HFF-Myc (cell line): ENCODE results near the gene MIGA1.
"Not testable (repeated sequence)": the region's sequence is repeated elsewhere in the genome, so short reads cannot be mapped to it uniquely, and the experiment has no call there.

Experiments
- DNase-seq: peaks from one replicate; pipeline ENCODE4 v3.0.0-alpha.2; 2011; ENCODE audit warnings: low read depth; ENCODE audit errors: extremely low read depth
- H3K4me3 ChIP-seq: replicated peaks from 2 replicates; pipeline ENCODE4 v1.5.1; 2011; ENCODE audit warnings: low read depth, mild to moderate bottlenecking, control low read depth, low read length
- CTCF ChIP-seq: IDR thresholded peaks from 2 replicates; pipeline ENCODE4 v1.5.1; 2012; ENCODE audit warnings: mild to moderate bottlenecking, low read depth, low read length, control low read depth; ENCODE audit errors: missing control alignments

Gene MIGA1

GRCh38 chr1:77802026-77802425 lies 22.6 kb downstream of the MIGA1 start:
- no peak for TF ChIP-seq CTCF
- no peak overlapping the region for H3K4me3 ChIP-seq
- no peak for DNase-seq

- no peak overlapping the region for H3K4me3 ChIP-seq
- no peak for TF ChIP-seq CTCF
- no peak for DNase-seq
Measured at GRCh38 chr1:77803371-77803770, 23.9 kb downstream of the MIGA1 start.

- not testable (repeated sequence) for DNase-seq, H3K4me3 ChIP-seq
Measured at GRCh38 chr1:77809787-77810462, 30.5 kb downstream of the MIGA1 start.

GRCh38 chr1:77811589-77811988 lies 32.1 kb downstream of the MIGA1 start:
- not testable (repeated sequence) for H3K4me3 ChIP-seq, DNase-seq

- H3K4me3 ChIP-seq, result no peak overlapping the region
- DNase-seq, result no peak
- no peak for TF ChIP-seq CTCF
Measured at GRCh38 chr1:77817368-77818209, 38.1 kb downstream of the MIGA1 start.

GRCh38 chr1:77820121-77820520 lies 40.7 kb downstream of the MIGA1 start:
- no peak for TF ChIP-seq CTCF
- H3K4me3 ChIP-seq, result no peak overlapping the region
- no peak for DNase-seq

- no peak overlapping the region for H3K4me3 ChIP-seq
- no peak for TF ChIP-seq CTCF
- peak; percentile 47 for DNase-seq
Measured at GRCh38 chr1:77824079-77824478, 44.6 kb downstream of the MIGA1 start.
